Measurements from ENCODE around the gene ROBO1. TPM values are rescaled to one million over a fixed set of nuclear protein-coding genes. Genes with fewer than 3 reads are reported as not detected.

The ROBO1 gene
- total RNA-seq, 1 experiment from 2014 or later: 73.4 TPM

GRCh38 chr3:79146024-79146423 lies 621.8 kb downstream of the ROBO1 start:
- Histone ChIP-seq H3K36me3 (no peaks in the 10 kb centered on the region), H3K4me3 (no peak overlapping the region), H3K9me3 (replicated peaks) (no peaks in the 10 kb centered on the region), H3K4me1 (no peaks in the 10 kb centered on the region), H3K27me3 (no peaks in the 10 kb centered on the region), H3K27ac (no peak overlapping the region)
- no peak for DNase-seq

DNA sequence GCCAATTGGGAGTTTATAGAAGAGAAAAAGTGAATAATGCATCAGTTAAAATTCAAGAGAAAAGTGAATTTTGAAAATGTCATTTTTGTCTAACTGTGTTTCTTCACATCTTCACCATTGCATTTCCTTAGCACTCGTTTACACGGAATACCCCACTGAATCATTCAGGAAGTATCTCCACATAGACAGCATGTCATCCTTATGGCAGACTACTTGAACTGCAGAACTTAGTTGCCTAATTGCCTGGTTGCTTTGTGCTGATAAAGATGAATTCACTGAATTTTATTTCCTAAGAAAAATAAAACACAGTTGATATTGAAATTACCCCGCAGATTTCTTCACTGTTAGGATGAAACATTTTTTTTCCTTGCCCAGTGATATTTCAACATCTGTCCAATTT lies 627.1 kb downstream of the ROBO1 start:
- Histone ChIP-seq H3K4me1 (no peaks in the 10 kb centered on the region), H3K36me3 (no peaks in the 10 kb centered on the region), H3K9me3 (replicated peaks) (no peaks in the 10 kb centered on the region), H3K27ac (no peak overlapping the region), H3K27me3 (no peaks in the 10 kb centered on the region), H3K4me3 (no peak overlapping the region)
- DNase-seq: no peak

DNA sequence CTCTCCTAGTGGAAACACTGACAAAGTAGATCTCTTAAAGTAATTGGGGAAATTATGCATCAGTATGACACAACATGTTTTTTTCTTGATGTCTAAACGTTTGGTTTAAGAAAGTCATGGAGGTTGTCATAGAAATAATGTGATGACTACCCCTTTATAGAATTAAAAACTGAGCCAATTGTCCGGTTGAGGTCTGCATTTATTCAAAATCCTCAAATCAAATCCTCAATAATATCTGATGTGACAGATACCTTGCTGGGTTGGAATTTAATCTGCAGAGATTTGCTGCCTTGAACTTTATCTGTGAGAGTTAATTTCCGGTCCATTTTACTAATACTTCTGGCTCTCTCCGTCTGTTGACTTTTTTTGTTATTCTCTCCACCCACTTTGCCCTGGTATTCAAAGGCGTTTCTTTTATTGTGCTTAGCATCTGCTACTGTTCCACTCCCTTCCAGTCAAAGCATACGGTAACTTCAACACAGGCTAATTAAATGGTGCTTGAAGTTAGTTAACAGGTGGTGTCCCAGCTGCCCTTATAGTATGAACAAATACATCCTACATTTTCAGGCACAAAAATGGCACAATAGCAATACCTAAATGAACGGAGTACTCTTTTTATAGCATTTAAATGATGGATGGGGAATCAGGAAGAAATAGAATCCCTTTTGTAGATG lies 628.3 kb downstream of the ROBO1 start:
- no peak overlapping the region for H3K27ac ChIP-seq
- no peak overlapping the region for H3K4me3 ChIP-seq
- H3K4me1 ChIP-seq: no peaks in the 10 kb centered on the region
- H3K9me3 ChIP-seq (replicated peaks): no peaks in the 10 kb centered on the region
- peak in 1 of 2 experiments; percentile 9 for DNase-seq
- H3K27me3 ChIP-seq: no peaks in the 10 kb centered on the region
- no peaks in the 10 kb centered on the region for H3K36me3 ChIP-seq

DNA sequence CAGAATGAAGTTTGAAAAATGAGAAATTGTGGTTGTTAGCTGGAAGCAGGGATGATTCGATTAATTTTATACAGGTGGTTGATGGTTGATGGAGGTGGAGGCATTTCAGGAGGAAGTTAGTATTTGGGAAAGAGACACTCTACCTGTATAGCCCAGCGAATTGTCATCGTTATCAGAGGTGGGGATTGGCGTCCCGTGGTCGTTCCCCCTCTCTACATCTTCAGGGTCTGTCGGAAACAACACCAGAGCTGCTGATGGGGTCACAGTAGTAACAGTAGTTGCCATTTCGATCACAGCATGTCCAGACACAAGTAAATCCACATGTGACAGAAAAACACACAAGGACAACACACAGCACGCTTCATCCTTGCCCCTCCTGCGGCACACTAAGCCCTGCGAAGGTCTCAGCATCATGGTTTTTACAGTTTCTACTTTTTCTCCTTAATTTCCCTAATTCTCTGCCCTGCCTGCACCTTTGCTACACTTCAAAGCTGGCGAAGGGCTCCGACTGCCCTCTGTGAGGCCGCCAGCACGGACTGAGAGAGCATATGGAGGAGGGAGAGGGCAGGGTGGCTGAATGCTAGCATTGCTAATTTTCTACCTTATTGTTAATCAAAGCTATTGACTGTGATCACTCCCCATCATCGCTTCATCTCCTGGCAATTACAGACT lies 642.3 kb downstream of the ROBO1 start:
- no peaks in the 10 kb centered on the region; the same call in 1 of the 2 replicates for H3K9me3 ChIP-seq (replicated peaks)

GRCh38 chr3:79115458-79115857 lies 652.3 kb downstream of the ROBO1 start:
- no peaks in the 10 kb centered on the region for H3K9me3 ChIP-seq (replicated peaks)
- H3K27ac ChIP-seq: no peak overlapping the region
- no peaks in the 10 kb centered on the region for H3K27me3 ChIP-seq
- H3K4me1 ChIP-seq: no peaks in the 10 kb centered on the region
- DNase-seq: no peak
- H3K36me3 ChIP-seq: no peaks in the 10 kb centered on the region
- no peak overlapping the region for H3K4me3 ChIP-seq

More for the DNA sequence above, 642.3 kb downstream of the ROBO1 start:
- Histone ChIP-seq H3K36me3 (no peaks in the 10 kb centered on the region), H3K27ac (no peak overlapping the region), H3K4me3 (no peak overlapping the region), H3K27me3 (no peaks in the 10 kb centered on the region), H3K4me1 (no peaks in the 10 kb centered on the region)
- no peak for DNase-seq

DNA sequence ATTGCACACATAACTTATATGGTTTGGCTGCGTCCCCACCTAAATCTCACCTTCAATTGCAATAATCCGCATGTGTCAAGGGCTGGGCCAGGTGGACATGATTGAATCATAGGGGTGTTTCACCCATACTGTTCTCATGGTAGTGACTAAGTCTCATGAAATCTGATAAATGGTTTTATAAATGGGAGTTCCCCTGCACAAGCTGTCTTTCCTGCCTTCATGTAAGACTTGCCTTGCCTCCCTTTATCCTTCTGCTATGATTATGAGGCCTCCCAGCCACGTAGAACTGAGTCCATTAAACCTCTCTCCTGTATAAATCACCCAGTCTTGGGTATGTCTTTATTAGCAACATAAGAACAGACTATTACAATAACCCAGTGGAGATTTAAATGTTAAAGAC lies 653.9 kb downstream of the ROBO1 start:
- no peaks in the 10 kb centered on the region for H3K4me1 ChIP-seq
- no peaks in the 10 kb centered on the region for H3K27me3 ChIP-seq
- no peaks in the 10 kb centered on the region for H3K36me3 ChIP-seq
- DNase-seq: no peak
- H3K27ac ChIP-seq: no peak overlapping the region
- H3K9me3 ChIP-seq (replicated peaks): no peaks in the 10 kb centered on the region
- no peak overlapping the region for H3K4me3 ChIP-seq

DNA sequence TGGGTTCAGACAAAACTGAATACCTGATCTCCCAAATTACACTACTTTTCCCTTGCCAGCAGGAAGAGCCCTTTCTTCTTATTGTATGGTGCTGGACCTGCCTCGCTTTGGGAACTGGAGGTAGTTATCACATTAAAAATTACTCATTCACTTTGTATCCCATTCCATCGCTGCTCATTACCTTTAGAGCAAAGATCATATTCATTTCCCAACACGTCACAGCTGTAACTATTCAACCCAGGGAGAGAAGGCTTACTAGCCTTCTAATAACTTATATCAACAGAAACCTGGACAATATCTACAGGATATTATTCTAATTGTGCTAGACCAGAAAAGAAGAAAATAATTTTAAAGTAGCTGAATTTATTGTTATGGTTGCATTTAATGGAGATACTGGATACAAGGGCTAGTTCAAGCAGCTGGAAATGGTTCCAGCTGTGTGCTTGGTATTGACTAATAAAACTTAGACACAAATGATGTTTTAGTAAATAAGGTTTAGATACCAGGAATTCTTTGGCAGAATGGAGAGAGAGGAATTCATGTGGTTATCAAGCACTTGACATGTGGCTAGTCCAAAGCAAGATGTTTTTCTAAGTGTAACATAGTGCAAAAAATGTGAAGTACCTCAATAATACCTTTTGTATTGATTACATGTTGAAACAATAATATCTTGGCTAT lies 656.3 kb downstream of the ROBO1 start:
- Histone ChIP-seq H3K4me1 (no peaks in the 10 kb centered on the region), H3K4me3 (no peak overlapping the region)
- DNase-seq: no peak

DNA sequence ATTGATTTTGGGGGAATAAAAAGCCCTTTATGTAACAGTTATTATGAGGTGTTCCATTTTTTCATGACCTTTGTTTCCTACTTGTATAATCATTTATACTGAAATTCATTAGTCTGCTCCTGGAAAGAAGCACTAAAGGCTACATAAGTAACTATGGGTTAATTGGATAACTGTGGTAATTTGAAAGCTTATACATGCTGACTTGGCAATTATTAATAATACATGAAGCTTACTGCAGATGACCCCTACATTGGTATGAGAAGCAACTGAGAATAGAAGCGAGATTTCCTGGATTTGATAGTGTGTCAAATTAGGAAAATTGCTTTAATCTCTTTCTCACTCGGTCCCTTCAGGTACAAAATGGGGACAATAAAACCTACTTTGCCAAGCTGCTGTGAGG lies 658.0 kb downstream of the ROBO1 start:
- Histone ChIP-seq H3K36me3 (no peaks in the 10 kb centered on the region), H3K9me3 (replicated peaks) (no peaks in the 10 kb centered on the region), H3K4me1 (no peaks in the 10 kb centered on the region), H3K27ac (no peak overlapping the region), H3K4me3 (no peak overlapping the region), H3K27me3 (no peaks in the 10 kb centered on the region)
- DNase-seq: no peak

More for the DNA sequence above, 656.3 kb downstream of the ROBO1 start:
- no peak overlapping the region for H3K27ac ChIP-seq
- no peaks in the 10 kb centered on the region for H3K36me3 ChIP-seq
- no peaks in the 10 kb centered on the region for H3K27me3 ChIP-seq
- no peaks in the 10 kb centered on the region for H3K9me3 ChIP-seq (replicated peaks)

DNA sequence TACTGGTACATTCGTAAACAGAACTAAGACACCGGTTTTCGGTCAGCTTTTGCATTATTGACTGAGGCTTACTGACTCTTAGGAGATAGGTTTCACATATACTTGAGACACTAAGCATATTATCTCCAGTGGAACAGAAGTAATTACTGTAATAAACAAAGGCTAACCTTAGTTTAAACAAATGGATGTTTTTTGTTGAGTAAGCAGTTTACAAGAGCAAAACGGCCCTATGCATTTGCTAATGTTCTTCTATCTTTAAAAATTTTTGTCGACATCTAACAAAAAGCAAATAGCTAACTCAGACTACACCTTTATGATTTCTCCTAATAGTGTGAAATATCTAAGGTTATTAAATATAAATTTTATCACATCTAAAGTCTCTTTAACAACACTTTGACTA lies 664.5 kb downstream of the ROBO1 start:
- Histone ChIP-seq H3K4me3 (no peak overlapping the region), H3K4me1 (no peaks in the 10 kb centered on the region), H3K36me3 (no peaks in the 10 kb centered on the region), H3K27me3 (no peaks in the 10 kb centered on the region), H3K27ac (no peak overlapping the region), H3K9me3 (replicated peaks) (0 out of 2 replicates have a peak, but pooled peaks cover 2% of the 10 kb centered on the region)
- DNase-seq: peak in 1 of 2 experiments; percentile 8

GRCh38 chr3:79097964-79098660 lies 669.7 kb downstream of the ROBO1 start:
- H3K27me3 ChIP-seq: no peaks in the 10 kb centered on the region
- 0 out of 2 replicates have a peak, but pooled peaks cover 5% of the 10 kb centered on the region for H3K9me3 ChIP-seq (replicated peaks)
- H3K36me3 ChIP-seq: no peaks in the 10 kb centered on the region
- no peak overlapping the region for H3K4me3 ChIP-seq
- H3K4me1 ChIP-seq: no peaks in the 10 kb centered on the region
- H3K27ac ChIP-seq: no peak overlapping the region
- DNase-seq: no peak

DNA sequence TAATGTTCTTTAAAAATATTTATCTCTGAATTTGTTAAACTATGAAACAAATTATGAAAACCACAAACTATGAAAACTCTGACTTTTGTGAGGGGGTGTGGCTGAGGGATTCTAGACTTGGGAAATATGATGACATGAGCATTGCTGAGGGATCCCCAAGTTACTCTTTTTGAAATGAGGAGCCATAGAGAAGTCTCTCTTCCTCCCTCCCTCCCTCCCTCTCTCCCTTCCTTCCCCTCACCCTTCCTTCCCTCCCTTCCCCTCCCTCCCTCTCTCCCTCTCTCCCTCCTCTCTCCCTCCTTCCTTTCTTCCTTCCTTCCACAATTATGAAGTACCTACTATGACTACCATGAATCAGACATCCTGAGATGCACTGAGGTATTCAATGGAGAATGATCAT lies 673.1 kb downstream of the ROBO1 start:
- no peaks in the 10 kb centered on the region for H3K36me3 ChIP-seq
- no peaks in the 10 kb centered on the region for H3K4me1 ChIP-seq
- DNase-seq: no peak
- H3K4me3 ChIP-seq: no peak overlapping the region
- no peaks in the 10 kb centered on the region for H3K27me3 ChIP-seq
- 0 out of 2 replicates have a peak, but pooled peaks cover 5% of the 10 kb centered on the region for H3K9me3 ChIP-seq (replicated peaks)
- no peak overlapping the region for H3K27ac ChIP-seq

- Histone ChIP-seq H3K4me3 (no peak overlapping the region), H3K4me1 (peaks cover 6% of the 10 kb centered on the region), H3K36me3 (no peaks in the 10 kb centered on the region), H3K27me3 (no peaks in the 10 kb centered on the region), H3K27ac (no peak overlapping the region), H3K9me3 (replicated peaks) (no peaks in the 10 kb centered on the region)
- DNase-seq: peak; percentile 53 to 79
These were observed 681.3 kb downstream of the ROBO1 start for GRCh38 chr3:79086514-79086913.

DNA sequence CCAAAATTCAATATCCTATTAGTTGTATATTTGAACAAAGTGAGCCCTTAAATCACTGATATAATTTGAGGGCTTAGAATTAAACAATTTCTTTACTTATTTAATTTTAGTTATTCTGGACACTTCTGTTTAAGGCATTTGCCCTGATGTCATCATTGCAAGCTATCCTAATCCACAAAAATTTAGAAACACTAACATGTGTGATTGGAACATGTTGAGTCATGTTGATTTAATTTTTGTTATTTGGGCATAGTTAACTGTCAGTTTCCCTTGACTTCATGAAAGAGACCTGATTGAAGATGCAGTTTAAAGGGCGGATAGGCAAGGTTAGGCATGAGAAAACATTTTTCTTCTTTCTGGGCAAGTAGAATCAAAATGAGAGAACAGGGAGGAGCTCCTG lies 682.6 kb downstream of the ROBO1 start:
- Histone ChIP-seq H3K27ac (no peak overlapping the region), H3K27me3 (no peaks in the 10 kb centered on the region), H3K36me3 (no peaks in the 10 kb centered on the region), H3K4me3 (no peak overlapping the region), H3K9me3 (replicated peaks) (no peaks in the 10 kb centered on the region), H3K4me1 (peaks cover 6% of the 10 kb centered on the region)
- no peak for DNase-seq

GRCh38 chr3:79081335-79081734 lies 686.5 kb downstream of the ROBO1 start:
- Histone ChIP-seq H3K9me3 (replicated peaks) (no peaks in the 10 kb centered on the region), H3K27me3 (no peaks in the 10 kb centered on the region), H3K4me1 (peaks cover 6% of the 10 kb centered on the region), H3K36me3 (no peaks in the 10 kb centered on the region), H3K4me3 (no peak overlapping the region), H3K27ac (no peak overlapping the region)
- DNase-seq: peak in 1 of 2 experiments; percentile 35

DNA sequence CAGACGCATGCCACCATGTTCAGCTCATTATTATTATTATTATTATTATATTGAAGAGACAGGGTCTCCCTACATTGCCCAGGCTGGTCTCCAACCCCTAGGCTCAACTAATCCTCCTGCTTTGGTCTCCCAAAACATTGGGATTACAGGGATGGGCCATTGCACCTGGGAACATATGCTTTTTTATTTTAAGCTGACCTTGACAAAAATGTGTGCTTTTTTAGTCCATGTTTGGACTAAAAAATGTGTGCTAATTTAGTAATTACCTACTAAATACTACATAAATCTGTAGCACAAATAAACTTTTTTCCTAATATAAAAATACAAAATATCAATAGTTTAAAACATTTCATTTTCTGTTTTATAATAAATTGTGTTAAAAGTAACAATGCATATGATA lies 693.2 kb downstream of the ROBO1 start:
- no peak for DNase-seq
- Histone ChIP-seq H3K27me3 (no peaks in the 10 kb centered on the region), H3K27ac (no peak overlapping the region), H3K36me3 (no peaks in the 10 kb centered on the region), H3K4me1 (no peaks in the 10 kb centered on the region), H3K9me3 (replicated peaks) (no peaks in the 10 kb centered on the region), H3K4me3 (no peak overlapping the region)

Data from SJCRH30 (cell line).